GM19452 (cell line): ENCODE results near the gene NWD2.

Experiments
- ATAC-seq: cut with Tn5 transposase; IDR thresholded peaks from one replicate; pipeline ENCODE4 v1.9.1; 2021; ENCODE audit not compliant: unreplicated experiment

The NWD2 gene

GRCh38 chr4:37299468-37299867, 54.9 kb downstream of the NWD2 start:
- ATAC-seq, result no peak

DNA sequence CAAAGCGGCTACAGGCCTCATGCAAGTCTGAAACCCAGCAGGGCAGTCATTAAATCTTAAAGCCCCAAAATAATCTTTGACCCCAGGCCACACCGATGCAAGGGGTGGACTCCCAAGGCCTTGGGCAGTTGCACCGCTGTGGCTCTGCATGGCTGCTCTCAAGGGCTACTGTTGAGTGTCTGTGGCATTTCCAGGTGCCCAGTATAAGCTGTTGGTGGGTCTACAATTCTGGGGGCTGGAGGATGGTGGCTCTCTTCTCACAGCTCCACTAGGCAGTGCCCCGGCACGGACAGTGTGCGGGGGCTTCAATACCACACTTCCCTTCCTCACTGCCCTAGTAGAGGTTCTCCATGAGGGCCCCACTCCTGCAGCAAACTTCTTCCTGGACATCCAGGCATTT, 60.1 kb downstream of the NWD2 start:
- ATAC-seq, result no peak

- ATAC-seq, result no peak
These were observed 61.4 kb downstream of the NWD2 start for GRCh38 chr4:37305984-37306383.

DNA sequence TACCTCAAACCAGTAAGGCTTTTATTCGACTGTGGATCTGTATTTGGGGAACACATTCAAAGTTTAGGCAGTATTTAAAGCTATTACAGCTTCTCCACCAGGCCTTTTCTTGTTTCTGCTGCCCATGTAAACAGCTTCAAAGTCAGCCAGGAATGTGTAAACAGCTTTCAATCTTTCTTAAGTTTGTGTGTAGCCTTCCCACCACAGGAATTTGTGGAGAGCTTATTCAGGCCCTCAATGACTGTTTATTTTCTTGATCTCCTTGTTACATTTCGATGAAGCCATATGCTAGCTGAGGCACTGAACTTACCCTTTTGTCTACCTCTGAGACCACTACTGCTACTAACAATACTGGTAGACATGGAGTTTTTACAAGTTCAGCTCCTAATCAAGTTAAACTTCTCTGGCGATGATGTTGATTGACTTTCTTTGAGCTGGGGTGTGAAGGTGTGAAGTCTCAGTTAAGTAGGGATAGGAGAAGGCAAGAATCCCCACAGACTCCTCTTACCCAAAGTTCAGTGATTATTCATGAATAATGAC, 72.6 kb downstream of the NWD2 start:
- ATAC-seq, result no peak

DNA sequence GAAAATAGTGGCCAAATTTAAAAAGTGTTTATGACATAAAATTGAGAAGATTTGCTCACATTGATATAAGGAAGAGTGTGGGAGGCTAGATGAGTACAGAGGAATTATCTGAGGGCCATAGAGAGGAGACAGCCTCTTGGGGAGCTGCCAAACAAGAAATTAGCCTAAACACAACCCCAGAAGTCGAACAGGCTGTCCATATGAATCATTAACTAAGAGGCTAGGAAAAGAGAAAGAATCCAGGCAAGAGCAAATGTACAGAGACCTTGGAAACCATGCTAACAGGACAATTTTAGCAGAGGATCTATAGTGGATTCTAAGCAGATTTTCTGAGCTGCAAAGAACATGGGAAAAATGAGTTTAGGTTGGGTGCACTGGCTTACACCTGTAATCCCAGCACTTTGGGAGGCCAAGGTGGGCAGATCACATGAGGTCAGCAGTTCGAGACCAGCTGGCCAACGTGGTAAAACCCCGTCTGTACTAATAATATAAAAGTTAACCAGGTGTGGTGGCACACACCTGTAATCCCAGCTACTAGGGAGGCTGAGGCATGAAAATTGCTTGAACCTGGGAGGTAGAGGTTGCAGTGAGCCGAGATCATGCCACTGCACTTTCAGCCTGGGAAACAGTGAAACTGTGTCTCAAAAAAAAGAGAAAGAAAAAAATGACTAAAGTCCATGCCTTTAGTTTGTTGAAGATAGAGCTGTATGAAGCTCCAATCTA, 76.1 kb downstream of the NWD2 start:
- ATAC-seq, result no peak

DNA sequence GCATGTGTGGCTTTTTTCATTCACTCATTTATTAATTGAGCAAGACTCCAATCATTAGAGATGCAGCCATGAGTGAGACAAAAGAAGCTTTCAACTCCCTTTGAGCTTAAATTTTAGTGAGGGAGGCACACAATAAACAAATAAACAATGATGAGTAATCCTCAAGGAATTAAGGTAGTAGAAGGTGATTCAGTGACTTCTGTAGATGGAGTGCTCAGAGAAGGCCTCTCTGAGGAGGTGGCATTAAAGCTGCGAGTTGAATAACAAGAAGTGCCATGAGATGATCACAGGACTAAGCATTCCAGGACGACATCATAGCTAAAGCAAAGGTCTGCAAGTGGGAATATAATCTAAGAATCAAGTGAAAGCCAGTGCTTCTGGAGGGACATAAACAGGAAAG, 77.6 kb downstream of the NWD2 start:
- ATAC-seq, result no peak

DNA sequence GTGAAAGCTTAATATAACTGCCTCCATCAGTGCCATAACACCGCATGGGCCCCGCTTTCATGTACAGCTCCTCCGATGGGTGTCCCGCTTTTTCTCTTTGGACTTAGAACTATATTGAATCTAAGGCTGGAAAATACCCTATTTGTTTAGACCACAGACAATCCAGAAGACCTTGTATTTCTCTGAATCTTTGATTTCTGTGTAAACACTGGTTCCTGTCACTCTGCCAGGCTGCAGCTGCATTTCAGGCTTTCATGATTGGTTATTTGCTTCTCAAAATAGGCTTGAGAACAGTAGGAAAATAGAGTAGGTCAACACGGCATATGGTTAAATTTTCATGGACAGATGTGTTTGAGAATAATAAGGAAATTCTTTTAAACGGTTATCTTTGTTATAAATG, 80.0 kb downstream of the NWD2 start:
- ATAC-seq, result no peak

DNA sequence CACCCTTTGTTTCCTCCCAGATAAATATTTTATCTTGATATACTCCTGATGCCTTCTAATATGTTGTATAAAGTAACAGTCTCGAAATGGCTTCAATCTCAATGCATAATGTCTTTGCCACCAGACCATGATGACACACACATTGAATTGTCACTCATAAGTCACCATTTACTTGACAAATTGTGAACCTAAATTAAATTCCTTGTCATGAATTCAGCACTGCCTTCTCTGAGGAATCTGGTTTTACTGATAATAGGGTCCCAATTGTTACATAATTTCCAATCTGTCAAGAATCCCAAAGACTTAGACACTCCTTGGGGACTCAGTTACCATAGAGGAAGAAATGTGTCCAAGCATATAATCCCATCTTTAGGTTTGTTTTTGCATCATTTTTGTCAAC, 82.3 kb downstream of the NWD2 start:
- ATAC-seq, result no peak

- ATAC-seq, result no peak
These were observed 94.4 kb downstream of the NWD2 start for GRCh38 chr4:37338972-37339371.

GRCh38 chr4:37358748-37359147, 114.2 kb downstream of the NWD2 start:
- no peak for ATAC-seq

DNA sequence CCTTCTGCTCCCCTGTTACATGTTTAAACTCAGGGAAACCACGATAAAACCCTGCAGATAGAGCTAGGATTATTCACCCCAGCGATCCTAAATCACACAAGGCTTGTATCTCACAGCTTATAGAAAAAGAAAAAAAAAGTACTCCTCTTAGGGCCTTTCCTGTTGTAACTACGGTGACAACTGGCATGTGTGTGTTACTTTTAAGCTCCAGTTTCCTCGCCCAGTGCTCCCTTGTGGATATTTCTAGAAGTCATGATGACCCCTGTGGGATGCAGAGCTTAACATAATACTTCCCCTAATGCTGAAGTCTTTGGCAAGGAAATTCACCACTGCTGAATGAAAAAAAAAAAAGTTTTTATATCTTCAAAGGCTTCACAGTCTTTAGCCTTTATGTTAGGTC, 114.7 kb downstream of the NWD2 start:
- no peak for ATAC-seq

DNA sequence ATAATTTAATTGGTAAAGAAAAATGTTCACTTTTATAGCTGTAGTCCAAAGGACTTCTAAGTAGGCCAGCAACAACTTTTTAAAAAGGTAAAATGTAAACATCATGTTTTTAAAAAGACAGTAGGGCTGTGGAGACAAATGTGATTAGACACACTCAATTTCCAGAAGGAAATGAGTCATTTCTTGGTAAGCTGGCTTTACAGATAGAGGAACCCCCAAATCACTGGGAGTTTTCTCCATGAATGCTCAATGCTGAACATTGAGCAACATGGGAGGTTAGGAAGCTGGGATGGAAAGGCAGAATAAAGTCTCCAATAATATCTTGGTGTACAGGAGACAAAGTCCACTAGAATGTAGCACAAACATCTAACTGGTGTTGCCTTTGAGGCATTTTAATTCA, 121.3 kb downstream of the NWD2 start:
- ATAC-seq, result no peak

DNA sequence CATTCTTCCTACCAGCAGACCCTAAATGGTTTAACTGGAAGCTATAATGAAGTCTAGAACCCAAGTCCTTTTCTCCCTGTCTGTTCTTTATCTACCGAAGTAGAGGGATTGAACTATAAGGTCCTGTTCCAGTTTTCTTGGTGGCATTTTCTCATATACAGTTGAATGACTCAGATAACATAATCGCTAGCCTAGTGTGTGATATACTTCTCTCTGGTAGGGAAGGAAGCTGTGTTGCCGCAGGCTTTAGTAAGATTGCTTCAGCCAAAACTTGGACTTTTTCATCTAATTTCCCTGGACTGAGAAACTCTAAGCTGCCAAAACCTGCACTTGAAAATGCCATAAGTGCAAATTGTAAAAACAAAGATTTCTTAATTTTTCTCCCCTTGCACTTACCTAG, 123.4 kb downstream of the NWD2 start:
- ATAC-seq, result no peak

GRCh38 chr4:37370052-37370451, 125.5 kb downstream of the NWD2 start:
- ATAC-seq, result no peak

GRCh38 chr4:37381040-37381668, 136.6 kb downstream of the NWD2 start:
- ATAC-seq, result no peak

- ATAC-seq, result no peak
These were observed 139.2 kb downstream of the NWD2 start for GRCh38 chr4:37383579-37384229.

GRCh38 chr4:37385424-37385823, 140.9 kb downstream of the NWD2 start:
- no peak for ATAC-seq

- no peak for ATAC-seq
These were observed 144.3 kb downstream of the NWD2 start for GRCh38 chr4:37388681-37389365.

DNA sequence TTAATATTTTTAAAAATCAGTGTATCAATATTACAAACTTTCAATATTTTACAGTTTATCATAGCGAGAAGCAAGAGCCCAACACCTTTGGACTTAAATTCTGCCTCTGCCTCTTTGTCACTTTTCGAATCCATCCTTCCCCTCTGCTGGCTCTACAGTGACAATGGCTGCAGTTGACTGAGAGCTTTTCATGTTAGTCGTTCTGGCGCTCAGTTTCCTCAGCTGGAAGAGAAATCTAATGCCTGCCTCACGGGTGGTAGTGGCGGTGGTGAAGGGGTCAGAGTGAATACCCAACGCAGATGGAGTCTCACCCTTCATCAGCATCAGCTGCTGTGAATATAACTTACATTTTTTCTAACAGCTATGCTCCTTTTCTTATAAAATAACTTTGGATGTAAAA, 144.8 kb downstream of the NWD2 start:
- ATAC-seq, result no peak

- peak; percentile 65 for ATAC-seq
These were observed 145.5 kb downstream of the NWD2 start for GRCh38 chr4:37389967-37390580.
